ENCODE data around the gene PSME1. TPM values are rescaled to one million over a fixed set of nuclear protein-coding genes. Genes with fewer than 3 reads are reported as not detected.

The PSME1 gene
- total and polyA plus RNA-seq, 2 of the 13 experiments (the other 11 are each of a cell fraction or from before 2014, with no cell fraction given): 159 to 608 TPM

- TF ChIP-seq ZMAT3 (CRISPR knock-in tag; conservative IDR thresholded peaks at IDR 0.05): peak; percentile 83; the same call in 1 of the 2 replicates
- TF ChIP-seq FIP1L1 (IDR thresholded peaks at IDR 0.05; ENCODE audit: borderline replicate concordance, insufficient read depth, low read depth, low read length): 0 out of 2 replicates have a peak, but pooled peaks have one; percentile 75
- TF ChIP-seq ZNF232 (CRISPR knock-in tag; IDR thresholded peaks at IDR 0.05; ENCODE audit: borderline replicate concordance): 0 out of 2 replicates have a peak, but pooled peaks have one; percentile 41
- 0 out of 2 replicates have a peak, but pooled peaks have one; percentile 5 for TF ChIP-seq ZNF652 (CRISPR knock-in tag; IDR thresholded peaks at IDR 0.05; ENCODE audit: borderline replicate concordance, low read depth)
- TF ChIP-seq, protein P1, sequence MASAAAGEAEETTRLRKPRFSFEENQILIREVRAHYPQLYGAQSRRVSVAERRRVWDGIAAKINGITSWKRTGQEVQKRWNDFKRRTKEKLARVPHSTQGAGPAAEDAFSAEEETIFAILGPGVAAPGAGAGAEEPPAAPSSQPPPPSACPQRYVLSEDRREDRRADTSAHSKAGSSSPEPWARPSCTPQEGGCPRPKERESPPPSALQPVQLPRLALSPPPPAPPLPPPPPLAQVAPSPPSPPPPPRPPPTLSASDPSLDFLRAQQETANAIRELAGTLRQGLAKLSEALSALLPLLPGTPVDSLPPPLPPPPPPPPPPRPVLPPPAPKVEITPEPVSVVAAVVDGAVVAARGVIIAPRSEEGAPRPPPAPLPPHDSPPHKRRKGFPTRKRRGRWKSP (CRISPR knock-in tag; IDR thresholded peaks at IDR 0.05): no peak
- TF ChIP-seq EP300 (IDR thresholded peaks at IDR 0.05; ENCODE audit: low read depth in 2 of 2, low read length in 2 of 2): no peak
- TF ChIP-seq EP300 (CRISPR knock-in tag; IDR thresholded peaks at IDR 0.05; ENCODE audit: borderline replicate concordance): peak; percentile 52; the same call in 1 of the 2 replicates
- TF ChIP-seq, protein P2, sequence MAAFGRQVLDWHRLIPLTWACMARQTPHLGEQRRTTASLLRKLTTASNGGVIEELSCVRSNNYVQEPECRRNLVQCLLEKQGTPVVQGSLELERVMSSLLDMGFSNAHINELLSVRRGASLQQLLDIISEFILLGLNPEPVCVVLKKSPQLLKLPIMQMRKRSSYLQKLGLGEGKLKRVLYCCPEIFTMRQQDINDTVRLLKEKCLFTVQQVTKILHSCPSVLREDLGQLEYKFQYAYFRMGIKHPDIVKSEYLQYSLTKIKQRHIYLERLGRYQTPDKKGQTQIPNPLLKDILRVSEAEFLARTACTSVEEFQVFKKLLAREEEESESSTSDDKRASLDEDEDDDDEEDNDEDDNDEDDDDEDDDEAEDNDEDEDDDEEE (CRISPR knock-in tag; IDR thresholded peaks at IDR 0.05): no peak
- TF ChIP-seq, protein P3, sequence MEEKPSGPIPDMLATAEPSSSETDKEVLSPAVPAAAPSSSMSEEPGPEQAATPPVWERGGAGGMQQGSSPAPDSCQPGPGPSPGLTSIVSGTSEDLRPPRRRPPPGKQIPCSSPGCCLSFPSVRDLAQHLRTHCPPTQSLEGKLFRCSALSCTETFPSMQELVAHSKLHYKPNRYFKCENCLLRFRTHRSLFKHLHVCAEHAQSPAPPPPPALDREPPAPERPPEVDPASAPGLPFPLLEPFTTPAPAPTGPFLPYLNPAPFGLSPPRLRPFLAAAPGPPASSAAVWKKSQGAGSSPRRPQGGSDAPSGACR (CRISPR knock-in tag; IDR thresholded peaks at IDR 0.05): no peak
- TF ChIP-seq NFKB2 (CRISPR knock-in tag; IDR thresholded peaks at IDR 0.05; ENCODE audit: borderline replicate concordance): no peak
- TF ChIP-seq ZNF773 (CRISPR knock-in tag; IDR thresholded peaks at IDR 0.05; ENCODE audit: borderline replicate concordance): no peak
- no peak; the same call in 1 of the 2 replicates for TF ChIP-seq ZNF430 (CRISPR knock-in tag; IDR thresholded peaks at IDR 0.05)
- TF ChIP-seq GLI4 (CRISPR knock-in tag; IDR thresholded peaks at IDR 0.05; ENCODE audit: borderline replicate concordance): no peak
- no peak; the same call in 1 of the 2 replicates for TF ChIP-seq ZNF724P (CRISPR knock-in tag; IDR thresholded peaks at IDR 0.05; ENCODE audit: borderline replicate concordance)
- peak; percentile 89 for TF ChIP-seq THAP9 (CRISPR knock-in tag; IDR thresholded peaks at IDR 0.05; ENCODE audit: borderline replicate concordance)
- TF ChIP-seq CEBPG (CRISPR knock-in tag; IDR thresholded peaks at IDR 0.05): peak; percentile 10; the same call in 1 of the 2 replicates
- no peak for TF ChIP-seq POLR2AphosphoS2 (IDR thresholded peaks at IDR 0.05; ENCODE audit: low read depth, low read length)
- no peak for TF ChIP-seq ADNP (CRISPR knock-in tag; IDR thresholded peaks at IDR 0.05)
- TF ChIP-seq, protein P4, sequence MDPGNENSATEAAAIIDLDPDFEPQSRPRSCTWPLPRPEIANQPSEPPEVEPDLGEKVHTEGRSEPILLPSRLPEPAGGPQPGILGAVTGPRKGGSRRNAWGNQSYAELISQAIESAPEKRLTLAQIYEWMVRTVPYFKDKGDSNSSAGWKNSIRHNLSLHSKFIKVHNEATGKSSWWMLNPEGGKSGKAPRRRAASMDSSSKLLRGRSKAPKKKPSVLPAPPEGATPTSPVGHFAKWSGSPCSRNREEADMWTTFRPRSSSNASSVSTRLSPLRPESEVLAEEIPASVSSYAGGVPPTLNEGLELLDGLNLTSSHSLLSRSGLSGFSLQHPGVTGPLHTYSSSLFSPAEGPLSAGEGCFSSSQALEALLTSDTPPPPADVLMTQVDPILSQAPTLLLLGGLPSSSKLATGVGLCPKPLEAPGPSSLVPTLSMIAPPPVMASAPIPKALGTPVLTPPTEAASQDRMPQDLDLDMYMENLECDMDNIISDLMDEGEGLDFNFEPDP (CRISPR knock-in tag; conservative IDR thresholded peaks at IDR 0.05): no peak
- TF ChIP-seq ZKSCAN5 (CRISPR knock-in tag; IDR thresholded peaks at IDR 0.05): peak; percentile 44; the same call in 1 of the 2 replicates
- TF ChIP-seq IRF1 (CRISPR knock-in tag; IDR thresholded peaks at IDR 0.05; ENCODE audit: low read depth): no peak
- TF ChIP-seq ZNF607 (CRISPR knock-in tag; IDR thresholded peaks at IDR 0.05; ENCODE audit: borderline replicate concordance): no peak
- no peak for TF ChIP-seq PHF21A (CRISPR knock-in tag; IDR thresholded peaks at IDR 0.05)
These were observed 485 bp upstream of the PSME1 start (continued) for GRCh38 chr14:24135584-24135833.

All from HepG2 (cell line).